ENCODE measurements around the gene SGMS1. TPM values are rescaled to one million over a fixed set of nuclear protein-coding genes. Genes with fewer than 3 reads are reported as not detected.

Gene SGMS1
- total and polyA plus RNA-seq, 4 donors = 8.9 to 54.3 (median 22.2) TPM

- intact Hi-C loops (cut with DNase I) = no loop called here
- DNase-seq (no peak), ATAC-seq (ENCODE audit: low FRiP score) (no peak)
- Histone ChIP-seq H3K9me3 (ENCODE audit: control insufficient read depth, low read length) (no peaks in the 10 kb centered on the region), H3K4me3 (ENCODE audit: low read length in 2 of 2) (no peak overlapping the region), H3K27ac (ENCODE audit: low read depth in 1 of 2, low read length in 2 of 2) (no peak overlapping the region), H3K36me3 (ENCODE audit: control insufficient read depth in 1 of 2, insufficient read depth in 2 of 2, low read length in 1 of 2) (no peaks in the 10 kb centered on the region), H3K27me3 (ENCODE audit: control insufficient read depth in 1 of 2, insufficient read depth in 2 of 2, low read length in 1 of 2) (no peaks in the 10 kb centered on the region), H3K4me1 (ENCODE audit: control insufficient read depth in 1 of 2, insufficient read depth in 2 of 2, low read length in 2 of 2) (no peaks in the 10 kb centered on the region)
- 97 to 100% methylated on average over 1 of the region's 1 CpG for whole genome bisulfite sequencing, 2 donors
These were observed 274.2 kb downstream of the SGMS1 start for GRCh38 chr10:50349554-50349953.

- Histone ChIP-seq H3K27ac (ENCODE audit: low read depth in 1 of 2, low read length in 2 of 2) (no peak overlapping the region), H3K27me3 (ENCODE audit: control insufficient read depth in 1 of 2, insufficient read depth in 2 of 2, low read length in 1 of 2) (no peaks in the 10 kb centered on the region), H3K9me3 (ENCODE audit: control insufficient read depth, low read length) (no peaks in the 10 kb centered on the region), H3K4me1 (ENCODE audit: control insufficient read depth in 1 of 2, insufficient read depth in 2 of 2, low read length in 2 of 2) (no peaks in the 10 kb centered on the region), H3K36me3 (ENCODE audit: control insufficient read depth in 1 of 2, insufficient read depth in 2 of 2, low read length in 1 of 2) (no peaks in the 10 kb centered on the region), H3K4me3 (ENCODE audit: low read length in 2 of 2) (no peak overlapping the region)
- DNase-seq (no peak), ATAC-seq (ENCODE audit: low FRiP score) (no peak)
- WGBS, 2 donors = 45 to 50% methylated on average over 1 of the region's 1 CpG
- intact Hi-C loops (cut with DNase I) = no loop called here
These were observed 276.4 kb downstream of the SGMS1 start for GRCh38 chr10:50347394-50347802.

- H3K27ac ChIP-seq (ENCODE audit: low read depth in 1 of 2, low read length in 2 of 2) = no peak overlapping the region
- H3K9me3 ChIP-seq (ENCODE audit: control insufficient read depth, low read length) = no peaks in the 10 kb centered on the region
- 89% methylated on average over 2 of the region's 2 CpGs for WGBS, 2 donors
- intact Hi-C loops (cut with DNase I) = no loop called here
- no peak overlapping the region for H3K4me3 ChIP-seq (ENCODE audit: low read length in 2 of 2)
- no peaks in the 10 kb centered on the region for H3K4me1 ChIP-seq (ENCODE audit: control insufficient read depth in 1 of 2, insufficient read depth in 2 of 2, low read length in 2 of 2)
- no peaks in the 10 kb centered on the region for H3K36me3 ChIP-seq (ENCODE audit: control insufficient read depth in 1 of 2, insufficient read depth in 2 of 2, low read length in 1 of 2)
- H3K27me3 ChIP-seq (ENCODE audit: control insufficient read depth in 1 of 2, insufficient read depth in 2 of 2, low read length in 1 of 2) = no peaks in the 10 kb centered on the region
- ATAC-seq (ENCODE audit: low FRiP score) (no peak), DNase-seq (no peak)
These were observed 276.8 kb downstream of the SGMS1 start for GRCh38 chr10:50346942-50347341.

- ATAC-seq (ENCODE audit: low FRiP score) = no peak
- 63 to 75% methylated on average over 3 of the region's 3 CpGs for WGBS, 2 donors
- Histone ChIP-seq H3K27ac (ENCODE audit: low read depth in 1 of 2, low read length in 2 of 2) (no peak overlapping the region), H3K4me3 (ENCODE audit: low read length in 2 of 2) (no peak overlapping the region), H3K27me3 (ENCODE audit: control insufficient read depth in 1 of 2, insufficient read depth in 2 of 2, low read length in 1 of 2) (no peaks in the 10 kb centered on the region), H3K9me3 (ENCODE audit: control insufficient read depth, low read length) (no peaks in the 10 kb centered on the region), H3K4me1 (ENCODE audit: control insufficient read depth in 1 of 2, insufficient read depth in 2 of 2, low read length in 2 of 2) (no peaks in the 10 kb centered on the region), H3K36me3 (ENCODE audit: control insufficient read depth in 1 of 2, insufficient read depth in 2 of 2, low read length in 1 of 2) (no peaks in the 10 kb centered on the region)
- intact Hi-C loops (cut with DNase I) = no loop called here
- DNase-seq = no peak
These were observed 278.2 kb downstream of the SGMS1 start for GRCh38 chr10:50345545-50345944.

GRCh38 chr10:50343702-50344331 is 279.9 kb downstream of the SGMS1 start:
- DNase-seq (no peak), ATAC-seq (ENCODE audit: low FRiP score) (no peak)
- Histone ChIP-seq H3K9me3 (ENCODE audit: control insufficient read depth, low read length) (no peaks in the 10 kb centered on the region), H3K4me3 (ENCODE audit: low read length in 2 of 2) (no peak overlapping the region), H3K27ac (ENCODE audit: low read depth in 1 of 2, low read length in 2 of 2) (no peak overlapping the region), H3K4me1 (ENCODE audit: control insufficient read depth in 1 of 2, insufficient read depth in 2 of 2, low read length in 2 of 2) (no peaks in the 10 kb centered on the region), H3K36me3 (ENCODE audit: control insufficient read depth in 1 of 2, insufficient read depth in 2 of 2, low read length in 1 of 2) (no peaks in the 10 kb centered on the region), H3K27me3 (ENCODE audit: control insufficient read depth in 1 of 2, insufficient read depth in 2 of 2, low read length in 1 of 2) (no peaks in the 10 kb centered on the region)
- intact Hi-C loops (cut with DNase I) = no loop called here
- WGBS, 2 donors = 95 to 97% methylated on average over 12 of the region's 12 CpGs

GRCh38 chr10:50341987-50342386 is 281.8 kb downstream of the SGMS1 start:
- WGBS, 2 donors = 65 to 71% methylated on average over 2 of the region's 2 CpGs
- DNase-seq = no peak
- Histone ChIP-seq H3K9me3 (ENCODE audit: control insufficient read depth, low read length) (no peaks in the 10 kb centered on the region), H3K27me3 (ENCODE audit: control insufficient read depth in 1 of 2, insufficient read depth in 2 of 2, low read length in 1 of 2) (no peaks in the 10 kb centered on the region), H3K4me1 (ENCODE audit: control insufficient read depth in 1 of 2, insufficient read depth in 2 of 2, low read length in 2 of 2) (no peaks in the 10 kb centered on the region), H3K27ac (ENCODE audit: low read depth in 1 of 2, low read length in 2 of 2) (no peak overlapping the region), H3K4me3 (ENCODE audit: low read length in 2 of 2) (no peak overlapping the region), H3K36me3 (ENCODE audit: control insufficient read depth in 1 of 2, insufficient read depth in 2 of 2, low read length in 1 of 2) (no peaks in the 10 kb centered on the region)
- intact Hi-C loops (cut with DNase I) = no loop called here
- ATAC-seq (ENCODE audit: low FRiP score) = no peak

GRCh38 chr10:50336140-50336539 is 287.6 kb downstream of the SGMS1 start:
- Histone ChIP-seq H3K27ac (ENCODE audit: low read depth in 1 of 2, low read length in 2 of 2) (no peak overlapping the region), H3K4me1 (ENCODE audit: control insufficient read depth in 1 of 2, insufficient read depth in 2 of 2, low read length in 2 of 2) (no peaks in the 10 kb centered on the region), H3K36me3 (ENCODE audit: control insufficient read depth in 1 of 2, insufficient read depth in 2 of 2, low read length in 1 of 2) (no peaks in the 10 kb centered on the region), H3K4me3 (ENCODE audit: low read length in 2 of 2) (no peak overlapping the region), H3K27me3 (ENCODE audit: control insufficient read depth in 1 of 2, insufficient read depth in 2 of 2, low read length in 1 of 2) (no peaks in the 10 kb centered on the region), H3K9me3 (ENCODE audit: control insufficient read depth, low read length) (no peaks in the 10 kb centered on the region)
- ATAC-seq (ENCODE audit: low FRiP score) (no peak), DNase-seq (no peak)
- 82 to 92% methylated on average over 4 of the region's 4 CpGs for WGBS, 2 donors
- intact Hi-C loops (cut with DNase I) = loop anchor here in 1 of 2 donors (10.0 kb wide), 1 partner anchor 79 kb away; no protein-coding TSS in a partner anchor

GRCh38 chr10:50335397-50335796 is 288.4 kb downstream of the SGMS1 start:
- no peak for ATAC-seq (ENCODE audit: low FRiP score)
- H3K27ac ChIP-seq (ENCODE audit: low read depth in 1 of 2, low read length in 2 of 2) = no peak overlapping the region
- no peaks in the 10 kb centered on the region for H3K4me1 ChIP-seq (ENCODE audit: control insufficient read depth in 1 of 2, insufficient read depth in 2 of 2, low read length in 2 of 2)
- no peak for DNase-seq
- H3K27me3 ChIP-seq (ENCODE audit: control insufficient read depth in 1 of 2, insufficient read depth in 2 of 2, low read length in 1 of 2) = no peaks in the 10 kb centered on the region
- no peak overlapping the region for H3K4me3 ChIP-seq (ENCODE audit: low read length in 2 of 2)
- H3K36me3 ChIP-seq (ENCODE audit: control insufficient read depth in 1 of 2, insufficient read depth in 2 of 2, low read length in 1 of 2) = no peaks in the 10 kb centered on the region
- 88 to 95% methylated on average over 2 of the region's 2 CpGs for WGBS, 2 donors
- intact Hi-C loops (cut with DNase I) = loop anchor here in 1 of 2 donors (10.0 kb wide), 1 partner anchor 79 kb away; no protein-coding TSS in a partner anchor
- H3K9me3 ChIP-seq (ENCODE audit: control insufficient read depth, low read length) = no peaks in the 10 kb centered on the region

GRCh38 chr10:50334273-50334672 is 289.5 kb downstream of the SGMS1 start:
- WGBS, 2 donors = 91 to 98% methylated on average over 2 of the region's 2 CpGs

More at GRCh38 chr10:50334273-50334672, 289.5 kb downstream of the SGMS1 start:
- ATAC-seq (ENCODE audit: low FRiP score) (no peak), DNase-seq (no peak)
- no peak overlapping the region for H3K27ac ChIP-seq (ENCODE audit: low read depth in 1 of 2, low read length in 2 of 2)
- H3K27me3 ChIP-seq (ENCODE audit: control insufficient read depth in 1 of 2, insufficient read depth in 2 of 2, low read length in 1 of 2) = no peaks in the 10 kb centered on the region
- intact Hi-C loops (cut with DNase I) = loop anchor here in 1 of 2 donors (10.0 kb wide), 1 partner anchor 81 kb away; no protein-coding TSS in a partner anchor
- no peak overlapping the region for H3K4me3 ChIP-seq (ENCODE audit: low read length in 2 of 2)
- no peaks in the 10 kb centered on the region for H3K36me3 ChIP-seq (ENCODE audit: control insufficient read depth in 1 of 2, insufficient read depth in 2 of 2, low read length in 1 of 2)
- H3K9me3 ChIP-seq (ENCODE audit: control insufficient read depth, low read length) = no peaks in the 10 kb centered on the region
- H3K4me1 ChIP-seq (ENCODE audit: control insufficient read depth in 1 of 2, insufficient read depth in 2 of 2, low read length in 2 of 2) = no peaks in the 10 kb centered on the region

Data from aorta (tissue), 5 donors.